ENCODE results near the gene CSF2.

The CSF2 gene

GRCh38 chr5:132073231-132074013 is at the start of gene CSF2:
CSF2 (plus strand) TSS chr5:132073789; CDS start chr5:132073824, 35 bp downstream.
- DNase-seq (ENCODE audit: low spot score) = peak; percentile 46
- TF ChIP-seq, protein P1, sequence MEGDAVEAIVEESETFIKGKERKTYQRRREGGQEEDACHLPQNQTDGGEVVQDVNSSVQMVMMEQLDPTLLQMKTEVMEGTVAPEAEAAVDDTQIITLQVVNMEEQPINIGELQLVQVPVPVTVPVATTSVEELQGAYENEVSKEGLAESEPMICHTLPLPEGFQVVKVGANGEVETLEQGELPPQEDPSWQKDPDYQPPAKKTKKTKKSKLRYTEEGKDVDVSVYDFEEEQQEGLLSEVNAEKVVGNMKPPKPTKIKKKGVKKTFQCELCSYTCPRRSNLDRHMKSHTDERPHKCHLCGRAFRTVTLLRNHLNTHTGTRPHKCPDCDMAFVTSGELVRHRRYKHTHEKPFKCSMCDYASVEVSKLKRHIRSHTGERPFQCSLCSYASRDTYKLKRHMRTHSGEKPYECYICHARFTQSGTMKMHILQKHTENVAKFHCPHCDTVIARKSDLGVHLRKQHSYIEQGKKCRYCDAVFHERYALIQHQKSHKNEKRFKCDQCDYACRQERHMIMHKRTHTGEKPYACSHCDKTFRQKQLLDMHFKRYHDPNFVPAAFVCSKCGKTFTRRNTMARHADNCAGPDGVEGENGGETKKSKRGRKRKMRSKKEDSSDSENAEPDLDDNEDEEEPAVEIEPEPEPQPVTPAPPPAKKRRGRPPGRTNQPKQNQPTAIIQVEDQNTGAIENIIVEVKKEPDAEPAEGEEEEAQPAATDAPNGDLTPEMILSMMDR (IDR thresholded peaks at IDR 0.05; ENCODE audit: borderline replicate concordance, control extremely low read depth, extremely low read depth, insufficient read depth, missing control alignments) = no peak
- in situ Hi-C loops (cut with MboI; ENCODE audit: low sequenced_read_pairs, unreplicated experiment) = no loop called here

- DNase-seq (ENCODE audit: low spot score) = no peak
- in situ Hi-C loops (cut with MboI; ENCODE audit: low sequenced_read_pairs, unreplicated experiment) = loop anchor here (25.0 kb wide), 1 partner anchor 587 kb away; no protein-coding TSS in a partner anchor
- TF ChIP-seq, protein P1 (IDR thresholded peaks at IDR 0.05; ENCODE audit: borderline replicate concordance, control extremely low read depth, extremely low read depth, insufficient read depth, missing control alignments) = no peak
Observed at GRCh38 chr5:132024117-132024435, 49.5 kb upstream of the CSF2 start.

DNA sequence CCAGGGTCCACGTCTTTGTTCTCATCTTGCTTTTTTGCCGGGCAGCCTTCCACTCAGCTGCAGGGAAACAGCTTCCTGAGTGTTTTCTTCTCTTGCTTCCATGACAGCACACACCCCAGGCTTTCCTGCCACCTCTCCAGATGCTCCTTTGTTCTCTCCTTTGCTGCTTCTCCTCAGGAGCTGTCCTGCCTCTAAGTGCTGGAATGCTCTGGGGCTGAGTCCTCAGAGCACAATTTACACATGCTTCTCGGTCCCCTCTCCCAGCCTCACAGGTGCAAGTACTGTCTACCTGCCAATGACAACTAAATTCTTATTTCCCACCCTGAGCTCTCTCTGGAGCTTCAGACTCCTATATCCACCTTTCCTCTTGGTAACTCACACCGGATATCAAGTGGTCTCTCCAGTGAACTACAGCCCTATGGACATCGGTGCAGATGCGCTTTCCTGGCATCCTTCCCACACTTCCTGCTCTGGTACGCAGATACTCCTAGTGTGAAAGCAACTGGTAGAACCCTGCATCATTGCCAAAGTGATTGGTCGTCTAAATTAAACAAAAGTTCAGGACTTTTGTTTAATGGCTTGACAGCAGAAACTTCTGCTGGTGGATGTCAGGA is 48.7 kb upstream of the CSF2 start:
- no peak for DNase-seq (ENCODE audit: low spot score)
- in situ Hi-C loops (cut with MboI; ENCODE audit: low sequenced_read_pairs, unreplicated experiment) = loop anchor here (25.0 kb wide), 1 partner anchor 588 kb away; no protein-coding TSS in a partner anchor

GRCh38 chr5:132025403-132025971 is 48.1 kb upstream of the CSF2 start:
- no peak for DNase-seq (ENCODE audit: low spot score)

More for the DNA sequence above, 48.7 kb upstream of the CSF2 start:
- TF ChIP-seq, protein P1 (IDR thresholded peaks at IDR 0.05; ENCODE audit: borderline replicate concordance, control extremely low read depth, extremely low read depth, insufficient read depth, missing control alignments) = no peak

DNA sequence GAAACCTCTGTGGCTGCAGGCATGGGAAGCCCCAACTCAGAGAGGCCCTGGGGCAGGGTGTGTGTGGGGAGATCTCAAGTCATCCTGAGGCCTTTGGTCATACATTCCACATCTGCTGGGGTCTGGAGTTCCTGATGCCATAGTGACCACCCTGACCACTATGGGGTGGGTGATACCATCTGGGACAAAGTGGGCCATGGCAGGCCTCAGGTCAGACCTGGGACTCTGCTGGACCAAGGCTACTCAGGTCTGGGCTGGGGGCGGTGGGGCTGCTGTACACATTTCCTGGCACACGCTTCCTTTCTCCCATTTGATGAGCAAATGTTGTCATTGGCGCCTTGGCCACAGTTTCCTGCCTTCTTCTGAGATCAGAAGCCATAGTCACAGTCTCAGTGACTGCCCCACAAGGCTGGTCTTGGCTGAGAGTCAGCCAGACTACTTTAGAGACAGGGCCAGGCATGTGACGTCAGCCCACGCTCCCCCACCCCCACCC is 47.0 kb upstream of the CSF2 start:
- TF ChIP-seq, protein P1 (IDR thresholded peaks at IDR 0.05; ENCODE audit: borderline replicate concordance, control extremely low read depth, extremely low read depth, insufficient read depth, missing control alignments) = no peak
- DNase-seq (ENCODE audit: low spot score) = no peak
- in situ Hi-C loops (cut with MboI; ENCODE audit: low sequenced_read_pairs, unreplicated experiment) = no loop called here

More at GRCh38 chr5:132025403-132025971, 48.1 kb upstream of the CSF2 start:
- in situ Hi-C loops (cut with MboI; ENCODE audit: low sequenced_read_pairs, unreplicated experiment) = no loop called here
- TF ChIP-seq, protein P1 (IDR thresholded peaks at IDR 0.05; ENCODE audit: borderline replicate concordance, control extremely low read depth, extremely low read depth, insufficient read depth, missing control alignments) = no peak

DNA sequence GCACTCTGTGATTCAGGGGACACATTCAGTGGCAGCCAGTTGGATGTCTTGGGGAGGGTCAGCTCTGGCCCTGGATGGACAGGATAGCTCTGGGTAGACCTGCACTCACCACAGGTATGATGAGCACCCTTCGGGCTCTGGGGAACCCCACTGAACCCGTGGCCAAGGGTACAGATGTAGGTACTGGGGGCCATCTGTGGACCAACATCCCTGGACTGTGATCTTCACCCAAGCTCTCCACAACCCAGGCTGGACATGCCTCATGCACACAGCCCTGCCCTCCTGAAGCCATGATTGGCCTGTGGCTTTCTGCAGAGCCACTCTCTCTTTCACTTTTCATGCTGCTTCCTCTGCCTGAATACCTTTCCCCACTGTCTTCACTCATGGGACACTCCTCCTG is 46.6 kb upstream of the CSF2 start:
- in situ Hi-C loops (cut with MboI; ENCODE audit: low sequenced_read_pairs, unreplicated experiment) = no loop called here
- TF ChIP-seq, protein P1 (IDR thresholded peaks at IDR 0.05; ENCODE audit: borderline replicate concordance, control extremely low read depth, extremely low read depth, insufficient read depth, missing control alignments) = no peak
- no peak for DNase-seq (ENCODE audit: low spot score)
